ENCODE data around the gene UTS2. TPM values are rescaled to one million over a fixed set of nuclear protein-coding genes. Genes with fewer than 3 reads are reported as not detected.

The UTS2 gene
- polyA plus RNA-seq, 2 of the 4 experiments (the other 2 are of a cell fraction): not detected

GRCh38 chr1:7860130-7860529 is 7.3 kb upstream of the UTS2 start:
- Histone ChIP-seq H3K27ac (no peak overlapping the region), H3K4me2 (no peak overlapping the region), H3K9me3 (no peaks in the 10 kb centered on the region), H3K4me3 (no peak overlapping the region), H3K4me1 (no peaks in the 10 kb centered on the region)
- ChIA-PET CTCF (no interaction called here), POLR2A (no interaction called here)
- WGBS (ENCODE audit: missing lambda C conversion rate): 67% methylated on average over 9 of the region's 9 CpGs
- DNase-seq (ENCODE audit: low read depth in 1 of 2, low spot score in 1 of 2) (no peak), ATAC-seq (no peak), FAIRE-seq (no peak)
- TF ChIP-seq BHLHE40 (IDR thresholded peaks at IDR 0.05; ENCODE audit: low read depth, low read length) (no peak), MAX (IDR thresholded peaks at IDR 0.05) (no peak)

DNA sequence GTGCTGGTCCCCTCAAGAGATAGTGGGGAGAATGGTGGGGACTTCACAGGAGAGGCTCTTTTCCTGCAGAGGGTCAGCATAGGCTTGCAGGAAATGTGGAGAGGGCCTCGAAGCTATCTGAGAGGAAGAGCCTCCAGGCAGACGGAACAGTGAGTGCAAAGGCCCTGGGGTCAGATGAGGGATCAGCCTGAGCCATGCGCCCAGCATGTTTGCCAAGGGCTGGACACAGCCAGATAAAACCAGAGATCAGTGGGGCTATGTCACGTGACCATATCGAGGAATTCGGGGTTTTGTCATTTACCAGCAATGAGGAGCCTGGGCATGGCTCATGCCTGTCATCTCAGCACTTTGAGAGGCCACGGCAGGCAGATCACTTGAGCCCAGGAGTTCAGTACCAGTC is 6.5 kb upstream of the UTS2 start:
- H3K4me2 ChIP-seq: no peak overlapping the region
- no peak overlapping the region for H3K4me3 ChIP-seq
- no peaks in the 10 kb centered on the region for H3K4me1 ChIP-seq
- TF ChIP-seq ZSCAN20 (CRISPR knock-in tag; IDR thresholded peaks at IDR 0.05) (no peak), FOSB (CRISPR knock-in tag; IDR thresholded peaks at IDR 0.05) (no peak), POLR2AphosphoS2 (conservative IDR thresholded peaks at IDR 0.05; ENCODE audit: low read length) (no peak), CHD4 (IDR thresholded peaks at IDR 0.05; ENCODE audit: borderline replicate concordance) (no peak), NFE2L2 (conservative IDR thresholded peaks at IDR 0.05; ENCODE audit: low read length) (no peak), HOXA7 (CRISPR knock-in tag; IDR thresholded peaks at IDR 0.05) (no peak), KDM5A (IDR thresholded peaks at IDR 0.05) (no peak), NR3C1 (IDR thresholded peaks at IDR 0.05) (no peak), SREBF2 (IDR thresholded peaks at IDR 0.05) (no peak), RFX5 (IDR thresholded peaks at IDR 0.05) (no peak), TP53 (CRISPR knock-in tag; IDR thresholded peaks at IDR 0.05) (no peak), TFCP2L1 (CRISPR knock-in tag; IDR thresholded peaks at IDR 0.05) (no peak)
- TF ChIP-seq, protein P1, sequence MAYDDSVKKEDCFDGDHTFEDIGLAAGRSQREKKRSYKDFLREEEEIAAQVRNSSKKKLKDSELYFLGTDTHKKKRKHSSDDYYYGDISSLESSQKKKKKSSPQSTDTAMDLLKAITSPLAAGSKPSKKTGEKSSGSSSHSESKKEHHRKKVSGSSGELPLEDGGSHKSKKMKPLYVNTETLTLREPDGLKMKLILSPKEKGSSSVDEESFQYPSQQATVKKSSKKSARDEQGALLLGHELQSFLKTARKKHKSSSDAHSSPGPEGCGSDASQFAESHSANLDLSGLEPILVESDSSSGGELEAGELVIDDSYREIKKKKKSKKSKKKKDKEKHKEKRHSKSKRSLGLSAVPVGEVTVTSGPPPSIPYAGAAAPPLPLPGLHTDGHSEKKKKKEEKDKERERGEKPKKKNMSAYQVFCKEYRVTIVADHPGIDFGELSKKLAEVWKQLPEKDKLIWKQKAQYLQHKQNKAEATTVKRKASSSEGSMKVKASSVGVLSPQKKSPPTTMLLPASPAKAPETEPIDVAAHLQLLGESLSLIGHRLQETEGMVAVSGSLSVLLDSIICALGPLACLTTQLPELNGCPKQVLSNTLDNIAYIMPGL (CRISPR knock-in tag; IDR thresholded peaks at IDR 0.05; ENCODE audit: borderline replicate concordance): no peak
- TF ChIP-seq, protein P2, sequence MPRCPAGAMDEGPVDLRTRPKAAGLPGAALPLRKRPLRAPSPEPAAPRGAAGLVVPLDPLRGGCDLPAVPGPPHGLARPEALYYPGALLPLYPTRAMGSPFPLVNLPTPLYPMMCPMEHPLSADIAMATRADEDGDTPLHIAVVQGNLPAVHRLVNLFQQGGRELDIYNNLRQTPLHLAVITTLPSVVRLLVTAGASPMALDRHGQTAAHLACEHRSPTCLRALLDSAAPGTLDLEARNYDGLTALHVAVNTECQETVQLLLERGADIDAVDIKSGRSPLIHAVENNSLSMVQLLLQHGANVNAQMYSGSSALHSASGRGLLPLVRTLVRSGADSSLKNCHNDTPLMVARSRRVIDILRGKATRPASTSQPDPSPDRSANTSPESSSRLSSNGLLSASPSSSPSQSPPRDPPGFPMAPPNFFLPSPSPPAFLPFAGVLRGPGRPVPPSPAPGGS (IDR thresholded peaks at IDR 0.05): no peak
- TF ChIP-seq, protein P3, sequence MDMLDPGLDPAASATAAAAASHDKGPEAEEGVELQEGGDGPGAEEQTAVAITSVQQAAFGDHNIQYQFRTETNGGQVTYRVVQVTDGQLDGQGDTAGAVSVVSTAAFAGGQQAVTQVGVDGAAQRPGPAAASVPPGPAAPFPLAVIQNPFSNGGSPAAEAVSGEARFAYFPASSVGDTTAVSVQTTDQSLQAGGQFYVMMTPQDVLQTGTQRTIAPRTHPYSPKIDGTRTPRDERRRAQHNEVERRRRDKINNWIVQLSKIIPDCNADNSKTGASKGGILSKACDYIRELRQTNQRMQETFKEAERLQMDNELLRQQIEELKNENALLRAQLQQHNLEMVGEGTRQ (IDR thresholded peaks at IDR 0.05): no peak
- no peak overlapping the region for H3K27ac ChIP-seq
- FAIRE-seq (no peak), DNase-seq (ENCODE audit: low read depth in 1 of 2, low spot score in 1 of 2) (no peak), ATAC-seq (no peak)
- ChIA-PET CTCF (no interaction called here), POLR2A (no interaction called here)
- 73% methylated on average over 5 of the region's 7 CpGs for WGBS (ENCODE audit: missing lambda C conversion rate)
- no peaks in the 10 kb centered on the region for H3K9me3 ChIP-seq

DNA sequence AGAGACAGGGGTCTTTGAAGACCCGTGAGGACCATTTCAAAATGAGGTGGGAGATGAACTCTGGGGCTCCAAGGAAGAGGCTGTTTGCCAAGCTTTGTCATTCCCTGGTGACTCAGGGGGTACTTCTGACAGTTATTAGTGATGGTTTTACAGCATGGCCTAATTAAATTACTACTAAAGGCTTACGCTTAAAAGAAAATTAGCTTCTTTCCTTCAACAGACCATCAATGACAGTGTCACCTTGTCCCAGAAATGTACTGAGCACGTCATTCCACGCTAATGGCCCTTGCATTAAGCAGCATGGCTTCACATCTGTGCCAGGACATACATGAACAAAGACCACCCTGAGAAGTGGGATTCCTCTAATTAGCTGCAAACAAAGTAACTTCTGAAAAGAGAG is 5.1 kb upstream of the UTS2 start:
- no peak for DNase-seq (ENCODE audit: low read depth in 1 of 2, low spot score in 1 of 2)
- ATAC-seq: no peak
- Histone ChIP-seq H3K4me3 (no peak overlapping the region), H3K4me1 (no peaks in the 10 kb centered on the region), H3K9me3 (no peaks in the 10 kb centered on the region), H3K4me2 (no peak overlapping the region), H3K27ac (no peak overlapping the region)
- TF ChIP-seq HOXB13 (CRISPR knock-in tag; IDR thresholded peaks at IDR 0.05; ENCODE audit: low read depth) (no peak), FOSL2 (IDR thresholded peaks at IDR 0.05) (no peak), FOSL2 (CRISPR knock-in tag; IDR thresholded peaks at IDR 0.05) (no peak), CBX2 (IDR thresholded peaks at IDR 0.05; ENCODE audit: borderline replicate concordance, low read depth) (no peak), JUNB (IDR thresholded peaks at IDR 0.05) (no peak), ZC3H11A (IDR thresholded peaks at IDR 0.05) (no peak), KDM5A (IDR thresholded peaks at IDR 0.05) (no peak), EHF (CRISPR knock-in tag; IDR thresholded peaks at IDR 0.05) (no peak), TP53 (CRISPR knock-in tag; IDR thresholded peaks at IDR 0.05) (no peak), MYC (IDR thresholded peaks at IDR 0.05; ENCODE audit: borderline replicate concordance, low read length) (no peak), POLR2AphosphoS2 (conservative IDR thresholded peaks at IDR 0.05; ENCODE audit: low read length) (no peak), RNF2 (IDR thresholded peaks at IDR 0.05; ENCODE audit: borderline replicate concordance, low read depth) (no peak), FOXS1 (CRISPR knock-in tag; IDR thresholded peaks at IDR 0.05) (no peak), HOXB5 (CRISPR knock-in tag; IDR thresholded peaks at IDR 0.05) (no peak)
- WGBS (ENCODE audit: missing lambda C conversion rate): 50% methylated on average over 4 of the region's 4 CpGs
- POLR2A ChIA-PET: interaction anchor here (0.6 kb wide), 1 partner anchor 14 kb away, joined by 4 read pairs; no protein-coding TSS in a partner anchor
- CTCF ChIA-PET: interaction anchor here (1.2 kb wide), 1 partner anchor 45 kb away, joined by 3 read pairs; no protein-coding TSS in a partner anchor
- no peak for FAIRE-seq

All from A549 (cell line).